ENCODE measurements around the gene PAQR4.

Gene PAQR4

DNA sequence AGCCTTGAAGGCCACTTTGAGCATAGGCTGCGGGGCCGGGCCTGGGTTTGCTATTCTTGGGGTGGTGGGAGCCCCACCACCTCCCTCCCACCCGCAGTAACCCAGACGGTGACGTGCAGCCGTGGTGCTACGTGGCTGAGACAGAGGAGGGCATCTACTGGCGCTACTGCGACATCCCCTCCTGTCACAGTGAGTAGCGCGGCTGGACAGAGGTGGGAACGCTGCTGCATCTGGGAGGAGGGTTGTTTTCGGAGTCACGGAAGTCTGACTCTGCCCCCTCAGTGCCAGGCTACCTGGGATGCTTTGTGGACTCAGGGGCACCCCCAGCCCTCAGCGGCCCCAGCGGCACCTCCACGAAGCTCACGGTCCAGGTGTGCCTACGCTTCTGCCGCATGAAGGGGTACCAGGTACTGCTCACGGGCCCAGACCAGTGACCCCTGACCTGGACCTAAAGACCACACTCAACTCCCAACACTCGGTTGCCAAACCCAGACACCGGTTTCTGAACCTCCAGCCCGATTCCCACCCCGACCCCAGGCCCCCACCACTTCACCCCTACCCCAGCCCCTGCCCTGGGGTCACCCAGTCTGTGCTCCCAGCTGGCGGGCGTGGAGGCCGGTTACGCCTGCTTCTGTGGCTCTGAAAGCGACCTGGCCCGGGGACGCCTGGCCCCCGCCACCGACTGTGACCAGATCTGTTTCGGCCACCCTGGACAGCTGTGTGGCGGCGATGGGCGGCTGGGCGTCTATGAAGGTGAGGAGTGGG is 2.9 kb upstream of the PAQR4 start:
- no peak for DNase-seq (ENCODE audit: low read depth)
- TF ChIP-seq, protein P1, sequence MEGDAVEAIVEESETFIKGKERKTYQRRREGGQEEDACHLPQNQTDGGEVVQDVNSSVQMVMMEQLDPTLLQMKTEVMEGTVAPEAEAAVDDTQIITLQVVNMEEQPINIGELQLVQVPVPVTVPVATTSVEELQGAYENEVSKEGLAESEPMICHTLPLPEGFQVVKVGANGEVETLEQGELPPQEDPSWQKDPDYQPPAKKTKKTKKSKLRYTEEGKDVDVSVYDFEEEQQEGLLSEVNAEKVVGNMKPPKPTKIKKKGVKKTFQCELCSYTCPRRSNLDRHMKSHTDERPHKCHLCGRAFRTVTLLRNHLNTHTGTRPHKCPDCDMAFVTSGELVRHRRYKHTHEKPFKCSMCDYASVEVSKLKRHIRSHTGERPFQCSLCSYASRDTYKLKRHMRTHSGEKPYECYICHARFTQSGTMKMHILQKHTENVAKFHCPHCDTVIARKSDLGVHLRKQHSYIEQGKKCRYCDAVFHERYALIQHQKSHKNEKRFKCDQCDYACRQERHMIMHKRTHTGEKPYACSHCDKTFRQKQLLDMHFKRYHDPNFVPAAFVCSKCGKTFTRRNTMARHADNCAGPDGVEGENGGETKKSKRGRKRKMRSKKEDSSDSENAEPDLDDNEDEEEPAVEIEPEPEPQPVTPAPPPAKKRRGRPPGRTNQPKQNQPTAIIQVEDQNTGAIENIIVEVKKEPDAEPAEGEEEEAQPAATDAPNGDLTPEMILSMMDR (IDR thresholded peaks at IDR 0.05; ENCODE audit: low read depth, low read length, missing control alignments) = no peak
- H3K4me3 ChIP-seq (ENCODE audit: low read depth, low read length) = no peak overlapping the region

GRCh38 chr16:2966808-2967191 is 2.3 kb upstream of the PAQR4 start:
- DNase-seq (ENCODE audit: low read depth) = no peak
- TF ChIP-seq, protein P1 (IDR thresholded peaks at IDR 0.05; ENCODE audit: low read depth, low read length, missing control alignments) = no peak
- H3K4me3 ChIP-seq (ENCODE audit: low read depth, low read length) = peak overlapping the region; percentile 2; the same call in 1 of the 2 replicates

DNA sequence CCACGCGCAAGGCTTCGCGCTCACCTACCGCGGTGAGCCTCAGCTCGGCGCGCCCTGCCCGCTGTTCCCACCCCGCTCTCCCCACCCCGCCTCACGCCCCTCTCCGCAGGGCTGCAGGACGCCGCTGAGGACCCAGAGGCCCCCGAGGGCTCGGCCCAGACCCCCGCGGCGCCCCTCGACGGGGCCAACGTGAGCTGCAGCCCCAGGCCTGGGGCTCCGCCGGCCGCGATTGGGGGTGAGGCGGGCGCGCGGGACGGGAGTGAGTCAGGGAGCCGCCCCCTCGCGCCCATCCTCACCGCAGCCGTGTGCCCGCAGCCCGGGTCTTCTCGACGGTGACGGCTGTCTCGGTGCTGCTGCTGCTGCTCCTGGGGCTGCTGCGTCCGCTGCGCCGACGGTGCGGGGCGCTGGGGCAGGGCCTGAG is 1.9 kb upstream of the PAQR4 start:
- no peak for DNase-seq (ENCODE audit: low read depth)
- peak overlapping the region; percentile 2; the same call in 1 of the 2 replicates for H3K4me3 ChIP-seq (ENCODE audit: low read depth, low read length)
- TF ChIP-seq, protein P1 (IDR thresholded peaks at IDR 0.05; ENCODE audit: low read depth, low read length, missing control alignments) = no peak

DNA sequence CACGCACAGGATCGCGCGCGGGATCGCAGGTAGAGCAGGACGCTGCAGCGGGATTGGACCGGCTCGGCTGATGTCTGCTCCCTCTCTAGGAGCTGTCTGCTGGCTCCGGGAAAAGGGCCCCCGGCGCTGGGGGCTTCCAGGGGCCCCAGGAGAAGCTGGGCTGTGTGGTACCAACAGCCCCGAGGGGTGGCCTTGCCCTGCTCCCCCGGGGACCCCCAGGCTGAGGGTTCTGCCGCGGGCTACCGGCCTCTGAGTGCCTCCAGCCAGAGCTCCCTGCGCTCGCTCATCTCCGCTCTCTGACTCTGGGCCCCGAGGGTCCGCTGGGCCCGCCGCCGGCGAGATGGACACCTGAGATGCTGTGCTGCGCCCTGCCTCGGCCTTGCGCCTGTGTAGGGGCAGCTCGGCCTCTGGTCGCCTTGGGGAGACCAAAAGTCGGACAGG is 1.4 kb upstream of the PAQR4 start:
- H3K4me3 ChIP-seq (ENCODE audit: low read depth, low read length) = no peak overlapping the region
- DNase-seq (ENCODE audit: low read depth) = no peak
- TF ChIP-seq, protein P1 (IDR thresholded peaks at IDR 0.05; ENCODE audit: low read depth, low read length, missing control alignments) = no peak

DNA sequence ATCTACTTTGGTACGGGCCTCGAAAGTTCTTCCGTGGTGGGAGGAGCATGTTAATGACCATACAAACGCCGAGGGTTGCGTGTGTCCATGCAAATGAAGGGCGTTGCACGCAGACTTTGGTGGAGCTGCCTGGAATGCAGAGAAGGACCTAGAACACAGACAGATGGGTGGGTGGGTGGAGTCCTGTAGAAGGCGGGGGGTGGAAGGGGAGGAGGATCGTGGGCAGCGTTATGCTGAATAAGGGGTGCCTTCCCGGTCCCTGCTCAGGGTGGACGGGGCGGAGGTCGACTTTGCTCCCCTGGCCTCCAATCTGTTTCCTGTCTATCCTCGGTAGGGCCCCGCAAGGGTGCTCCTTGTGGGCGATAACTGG is 795 bp upstream of the PAQR4 start:
- peak overlapping the region; percentile 91 for H3K4me3 ChIP-seq (ENCODE audit: low read depth, low read length)
- DNase-seq (ENCODE audit: low read depth) = no peak

GRCh38 chr16:2969545-2970521 is 685 bp downstream of the PAQR4 start:
- peak overlapping the region; percentile 91 for H3K4me3 ChIP-seq (ENCODE audit: low read depth, low read length)
- TF ChIP-seq, protein P1 (IDR thresholded peaks at IDR 0.05; ENCODE audit: low read depth, low read length, missing control alignments) = peak; percentile 66
- DNase-seq (ENCODE audit: low read depth) = no peak

More for the DNA sequence above, 795 bp upstream of the PAQR4 start:
- TF ChIP-seq, protein P1 (IDR thresholded peaks at IDR 0.05; ENCODE audit: low read depth, low read length, missing control alignments) = no peak
